GM21423 (cell line): ENCODE measurements around the gene PFN1.
A peak's percentile ranks its signal among the peaks of the same experiment; 100 is the strongest.
"Not testable (repeated sequence)": the region's sequence is repeated elsewhere in the genome, so short reads cannot be mapped to it uniquely, and the experiment has no call there.

ENCODE experiments used
- ATAC-seq: cut with Tn5 transposase; IDR thresholded peaks from one replicate; pipeline ENCODE4 v1.9.1; 2021; ENCODE audit warnings: mild to moderate bottlenecking, moderate library complexity; ENCODE audit not compliant: unreplicated experiment

PFN1 gene

GRCh38 chr17:4928881-4929280 lies 19.4 kb downstream of the PFN1 start:
- ATAC-seq: no peak

DNA sequence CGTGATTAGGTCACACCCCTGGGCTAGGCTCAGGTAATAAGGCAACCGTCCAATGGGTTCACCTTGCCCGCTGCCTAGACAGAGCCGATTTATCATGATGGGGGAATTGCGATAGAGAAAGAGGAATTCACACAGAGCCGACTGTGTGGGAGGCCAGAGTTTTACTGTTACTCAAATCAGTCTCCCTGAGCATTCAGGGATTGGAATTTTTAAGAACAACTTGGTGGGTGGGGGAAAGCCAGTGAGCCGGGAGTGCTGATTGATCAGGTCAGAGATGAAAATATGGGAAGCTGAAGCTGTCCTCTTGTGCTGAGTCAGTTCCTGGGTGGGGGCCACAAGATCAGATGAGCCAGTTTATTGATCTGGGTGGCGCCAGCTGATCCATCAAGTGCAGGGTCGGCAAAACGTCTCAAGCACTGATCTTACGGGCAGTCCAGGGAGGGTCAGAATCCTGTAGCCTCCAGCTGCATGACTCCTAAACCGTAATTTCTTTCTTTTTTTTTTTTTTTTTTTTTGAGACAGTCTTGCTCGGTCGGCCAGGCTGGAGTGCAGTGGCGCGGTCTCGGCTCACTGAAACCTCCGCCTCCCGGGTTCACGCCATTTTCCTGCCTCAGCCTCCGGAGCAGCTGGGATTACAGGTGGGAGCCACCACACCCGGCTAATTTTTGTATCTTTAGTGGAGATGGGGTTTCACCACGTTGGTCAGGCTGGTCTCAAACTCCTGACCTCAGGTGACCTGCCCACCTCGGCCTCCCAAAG lies 21.6 kb downstream of the PFN1 start:
- not testable (repeated sequence) for ATAC-seq

DNA sequence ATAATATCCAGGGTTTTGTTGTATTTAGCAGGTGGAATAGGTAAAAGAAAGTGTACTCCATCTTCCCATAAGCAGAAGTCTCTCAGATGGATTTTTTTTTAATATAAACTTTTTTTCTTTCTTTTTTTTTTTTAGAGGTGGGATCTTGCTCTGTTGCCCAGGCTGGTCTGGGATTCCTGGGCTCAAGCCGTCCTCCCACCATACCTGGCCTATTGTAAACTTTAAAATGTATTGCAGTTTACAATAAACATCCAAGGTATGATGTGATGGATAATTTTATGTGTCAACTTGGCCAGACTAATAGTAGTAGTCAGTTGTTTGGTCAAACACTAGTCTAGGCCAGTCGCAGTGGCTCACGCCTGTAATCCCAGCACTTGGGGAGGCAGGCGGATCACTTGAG lies 27.0 kb downstream of the PFN1 start:
- no peak for ATAC-seq

DNA sequence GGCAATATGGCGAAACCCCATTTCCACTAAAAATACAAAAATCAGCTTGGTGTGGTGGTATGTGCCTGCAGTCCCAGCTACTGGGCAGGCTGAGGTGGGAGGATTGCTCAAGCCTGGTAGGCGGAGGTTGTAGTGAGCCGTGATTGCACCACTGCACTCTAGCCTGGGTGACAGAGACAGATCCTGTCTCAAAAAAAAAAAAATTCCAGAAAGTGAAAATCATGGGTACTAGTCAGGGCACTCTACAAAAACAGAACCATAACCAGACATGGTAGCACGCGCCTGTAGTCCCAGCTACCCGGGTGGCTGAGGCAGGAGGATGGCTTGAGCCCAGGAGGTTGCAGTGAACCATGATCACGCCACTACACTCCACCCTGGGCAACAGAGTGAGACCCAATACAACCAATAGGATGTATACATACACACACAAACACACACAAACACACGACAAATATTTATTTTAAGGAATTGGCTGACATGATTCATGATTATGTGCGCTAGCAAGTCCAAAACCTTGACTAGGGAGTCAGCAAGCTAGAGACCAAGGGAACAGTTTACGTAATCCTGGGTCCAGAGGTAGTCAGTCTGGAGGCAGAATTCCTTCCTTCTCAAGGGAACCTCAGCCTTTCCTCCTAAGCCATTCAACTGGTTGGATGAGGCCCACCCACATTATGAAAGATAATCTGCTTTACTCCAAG lies 27.8 kb downstream of the PFN1 start:
- ATAC-seq: no peak

GRCh38 chr17:4919511-4920047 lies 28.8 kb downstream of the PFN1 start:
- ATAC-seq: no peak

GRCh38 chr17:4914551-4914950 lies 33.8 kb downstream of the PFN1 start:
- ATAC-seq: not testable (repeated sequence)

DNA sequence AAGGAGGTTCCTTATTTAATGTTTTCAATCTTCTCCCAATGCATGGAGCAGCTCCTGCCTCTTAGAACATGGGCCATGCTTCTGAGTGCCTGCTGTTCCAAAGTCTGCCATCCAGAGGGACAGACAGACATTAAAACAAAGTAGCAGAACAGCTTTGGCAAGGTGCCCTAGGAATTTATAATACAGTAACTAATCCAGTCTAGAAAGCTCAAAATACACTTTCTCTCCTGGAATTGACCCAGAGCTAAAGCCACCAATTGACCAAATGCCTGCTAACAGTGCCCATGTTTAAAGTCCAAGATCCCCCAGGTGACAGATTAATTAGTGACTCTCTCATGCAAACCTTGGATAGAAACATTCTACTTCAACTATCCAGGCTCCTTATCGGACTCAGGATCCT lies 34.3 kb downstream of the PFN1 start:
- no peak for ATAC-seq

- ATAC-seq: peak; percentile 65
Observed at GRCh38 chr17:4908711-4909496, 39.4 kb downstream of the PFN1 start.

- ATAC-seq: no peak
Observed at GRCh38 chr17:4908301-4908700, 40.0 kb downstream of the PFN1 start.

- ATAC-seq: not testable (repeated sequence)
Observed at GRCh38 chr17:4906642-4907041, 41.7 kb downstream of the PFN1 start.

DNA sequence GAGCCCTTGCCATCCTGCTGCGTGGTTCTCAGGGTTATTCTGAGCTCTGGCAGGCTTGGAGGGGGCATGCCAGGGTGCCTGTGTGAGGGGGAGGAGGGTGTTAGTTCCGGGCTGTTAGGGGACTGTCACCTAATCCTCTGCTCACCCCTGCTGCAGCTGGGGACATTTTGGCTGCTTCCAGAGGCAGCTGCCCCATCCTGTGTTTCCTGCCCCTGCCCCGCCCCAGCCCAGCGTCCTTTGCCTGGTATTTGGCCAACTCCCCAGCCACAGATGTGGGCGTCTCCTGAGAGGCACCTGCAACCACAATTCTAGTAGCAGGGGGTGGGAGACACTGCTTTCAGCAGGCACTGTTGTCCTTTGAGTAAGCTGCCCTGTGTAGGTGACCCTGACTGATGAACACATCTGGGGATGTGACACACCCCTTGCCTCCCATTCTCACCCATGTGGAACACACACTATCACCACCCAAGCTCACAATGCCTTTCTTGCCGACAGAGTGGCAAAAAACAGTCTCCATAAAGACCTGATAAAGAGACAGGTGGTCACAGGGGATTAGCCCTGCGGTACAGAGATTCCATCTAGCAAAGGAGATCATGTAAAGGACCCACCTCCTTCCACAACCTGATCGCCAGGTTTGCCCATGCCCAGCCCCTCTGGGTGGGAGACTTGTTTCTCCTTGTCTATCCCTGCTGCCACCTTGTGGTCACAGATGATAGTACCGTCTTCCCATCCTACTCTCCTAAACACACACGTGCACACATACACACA lies 45.1 kb downstream of the PFN1 start, which contains the start of gene CHRNE:
TSS of gene CHRNE (minus strand) at position 48 of the 768 bp plus-strand sequence. CDS start at position 13, 35 bp downstream.
- no peak for ATAC-seq

GRCh38 chr17:4902540-4902939 lies 45.8 kb downstream of the PFN1 start:
- ATAC-seq: no peak

GRCh38 chr17:4901648-4902344 lies 46.5 kb downstream of the PFN1 start:
- ATAC-seq: no peak

GRCh38 chr17:4901108-4901647 lies 47.2 kb downstream of the PFN1 start:
- no peak for ATAC-seq

DNA sequence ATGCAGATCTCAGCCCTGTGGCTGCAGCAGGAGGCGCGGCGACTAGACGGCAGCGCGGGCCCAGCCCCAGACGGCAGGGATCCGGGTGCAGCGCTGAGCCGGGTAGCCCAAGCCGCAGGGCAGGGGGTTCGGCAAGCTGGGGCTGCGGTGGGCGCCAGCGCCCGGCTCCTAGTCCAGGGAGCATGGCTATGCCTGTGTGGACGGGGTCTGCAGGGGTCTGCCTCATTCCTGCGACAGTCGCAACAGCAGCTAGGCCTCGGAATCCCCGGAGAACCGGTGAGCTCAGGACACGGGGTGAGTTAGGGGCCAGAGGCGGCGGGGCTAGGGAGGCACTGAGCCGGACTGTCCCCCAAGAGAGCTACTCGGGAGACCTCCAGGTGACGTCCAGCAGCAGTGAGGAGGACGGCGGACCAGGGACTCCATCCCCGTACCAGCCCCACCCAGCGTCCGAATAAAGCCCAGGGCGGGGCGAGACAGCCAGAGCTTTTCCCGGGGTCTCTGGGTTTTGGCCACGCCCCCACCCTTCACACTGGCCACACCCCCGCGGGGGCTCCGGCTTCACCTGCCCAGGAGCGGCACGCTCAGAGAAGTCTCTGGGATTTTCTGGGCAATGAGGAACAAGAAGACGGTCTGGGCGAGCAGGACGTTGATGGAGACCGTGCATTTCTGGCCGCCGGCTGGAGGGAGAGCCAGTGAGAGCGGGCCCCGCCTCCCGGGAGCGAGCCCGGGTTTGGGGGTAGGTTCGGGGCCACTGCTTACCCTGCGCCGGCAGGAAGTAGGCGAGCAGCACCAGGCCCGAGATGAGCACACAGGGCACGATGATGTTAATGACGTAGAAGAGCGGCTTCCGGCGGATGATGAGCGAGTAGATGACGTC lies 47.9 kb downstream of the PFN1 start:
- no peak for ATAC-seq

DNA sequence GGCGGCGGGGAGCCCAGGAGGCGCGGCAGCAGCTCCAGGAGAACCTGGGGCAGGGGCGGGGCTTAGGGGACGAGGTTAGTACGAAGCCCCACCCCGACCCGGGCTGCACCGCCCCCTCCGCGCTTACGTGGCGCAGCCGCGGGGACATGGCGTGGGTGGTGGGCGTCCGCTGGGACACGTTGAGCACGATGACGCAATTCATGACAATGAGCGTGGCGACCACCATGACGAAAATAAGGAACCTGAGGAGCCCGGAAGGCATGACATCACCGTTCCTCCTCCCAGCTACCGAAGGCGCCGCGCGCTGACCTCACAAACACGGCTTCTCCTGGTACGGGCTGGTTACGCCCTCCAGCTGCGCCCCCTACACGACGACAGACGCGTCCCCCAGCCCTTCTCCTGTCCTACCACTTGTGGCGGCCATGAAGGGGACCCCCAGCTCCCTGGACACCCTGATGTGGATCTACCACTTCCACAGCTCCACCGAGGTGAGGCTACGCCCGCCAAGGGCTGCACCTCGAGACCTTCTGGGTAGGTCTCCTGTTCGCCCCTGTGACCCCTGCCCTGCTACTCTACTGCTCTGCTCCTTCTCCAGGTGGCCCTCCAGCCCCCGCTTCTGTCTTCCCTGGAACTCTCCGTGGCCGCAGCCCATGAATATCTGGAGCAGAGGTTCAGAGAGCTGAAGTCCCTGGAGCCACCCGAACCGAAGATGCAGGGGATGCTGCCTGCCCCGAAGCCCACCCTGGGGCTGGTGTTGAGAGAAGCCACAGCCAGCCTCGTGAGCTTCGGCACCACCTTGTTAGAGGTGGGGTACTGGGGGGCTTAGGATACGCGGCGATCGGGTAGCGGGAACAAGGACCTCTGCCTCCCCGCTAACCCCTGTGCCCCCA lies 48.7 kb downstream of the PFN1 start, which contains the start of gene C17orf107:
TSS of gene C17orf107 (plus strand) at position 196 of the 890 bp plus-strand sequence. CDS start at position 423, 227 bp downstream.
- ATAC-seq: peak; percentile 51

- ATAC-seq: no peak
Observed at GRCh38 chr17:4898927-4899326, 49.4 kb downstream of the PFN1 start.
